ENCODE measurements around the gene INPP5J.

GRCh38 chr22:31077681-31078080 lies 45.1 kb upstream of the INPP5J start:
- TF ChIP-seq CTCF (IDR thresholded peaks at IDR 0.05 in 8 of 11, conservative IDR thresholded peaks at IDR 0.05 in 3 of 11), result no peak
- TF ChIP-seq POLR2AphosphoS5 (IDR thresholded peaks at IDR 0.05), result no peak

Measured in spleen (tissue), 7 donors.